HepG2 (cell line): ENCODE measurements around the gene SSU72. TPM values are rescaled to one million over a fixed set of nuclear protein-coding genes. Genes with fewer than 3 reads are reported as not detected.
"Not testable (repeated sequence)": the region's sequence is repeated elsewhere in the genome, so short reads cannot be mapped to it uniquely, and the experiment has no call there.

ENCODE experiments used
- ATAC-seq: fragments of 200-7000 bp; cut with Tn5 transposase; 3 replicates; pipeline ENCODE4 v1.9.1; 2020; ENCODE audit warnings: mild to moderate bottlenecking, moderate library complexity
- BruUV-seq: library from RNA; stranded (reverse); fragments of 400-500 nt; replicated peaks from 2 replicates; lab custom pipeline; 2021; lab: Mats Ljungman, UMichigan
- CTCF ChIA-PET: fragments of 300-600 bp; formaldehyde crosslinking; extraction: SDS; loops from one replicate; lab custom pipeline; 2021; ENCODE audit warnings: low total read pairs, inconsistent platforms, low intra/inter-chr PET ratio; lab: Yijun Ruan, JAX
- POLR2A ChIA-PET: fragments of 350-600 bp; sonication (Branson Sonifier 250); formaldehyde crosslinking; loops from one replicate; lab custom pipeline; 2020; ENCODE audit warnings: antibody characterized with exemption, inconsistent platforms; lab: Yijun Ruan, JAX
- DNase-seq: peaks from one replicate; pipeline ENCODE4 v3.0.0-alpha.2; 2015; ENCODE audit warnings: low spot score
- FAIRE-seq: peaks from 3 replicates; lab custom pipeline; 2011; peaks lifted over from hg19 to GRCh38; lab: Jason Lieb, UNC
- H2AFZ ChIP-seq: one replicate; pipeline ENCODE4 v1.6.1; 2011; ENCODE audit warnings: low read length, inconsistent platforms
- H3K27ac ChIP-seq: fragments of 300-600 bp; 3 replicates; pipeline ENCODE4 v1.8.0; 2011; ENCODE audit warnings: mixed run types, mild to moderate bottlenecking, mixed read lengths, low read length, inconsistent platforms; ENCODE audit not compliant: insufficient read depth; ENCODE audit errors: extremely low read length
- H3K27me3 ChIP-seq, 2 experiments: fragments of 200-600 bp in 1 of 2; 2 replicates in 1 of 2; 3 replicates in 1 of 2; pipeline versions ENCODE4 v1.6.0 to v1.8.0; 2011; ENCODE audit warnings: low read length in 2 of 2, mild to moderate bottlenecking in 2 of 2, moderate library complexity in 2 of 2, inconsistent platforms in 1 of 2; ENCODE audit not compliant: insufficient read depth in 2 of 2, control insufficient read depth in 1 of 2
- H3K36me3 ChIP-seq, 2 experiments: fragments of 200-600 bp in 1 of 2; replicated peaks in 1 of 2; 2 replicates in 1 of 2; 3 replicates in 1 of 2; pipeline versions ENCODE4 v1.5.1 to v1.8.0; 2011; ENCODE audit warnings: low read length in 2 of 2, inconsistent platforms in 1 of 2; ENCODE audit not compliant: insufficient read depth in 2 of 2, control insufficient read depth in 1 of 2
- H3K4me1 ChIP-seq: 2 replicates; pipeline ENCODE4 v1.5.1; 2012; ENCODE audit warnings: low read length, inconsistent platforms; ENCODE audit not compliant: insufficient read depth
- H3K4me2 ChIP-seq: 2 replicates; pipeline ENCODE4 v1.6.0; 2011; ENCODE audit warnings: low read depth, low read length, inconsistent platforms
- H3K4me3 ChIP-seq, 3 experiments: fragments of 200-600 bp in 1 of 3; sonication (generic), shearing (Covaris generic) in 1 of 3; replicated peaks in 1 of 3; 2 replicates each; pipeline ENCODE4 v1.5.1; 2011 to 2016; ENCODE audit warnings: low read length in 3 of 3, inconsistent platforms in 2 of 3, low read depth in 2 of 3, mild to moderate bottlenecking in 2 of 3, control low read depth in 1 of 3, mixed read lengths in 1 of 3; ENCODE audit not compliant: insufficient read depth in 1 of 3
- H3K79me2 ChIP-seq: one replicate; pipeline ENCODE4 v1.6.1; 2011; ENCODE audit warnings: low read length, inconsistent platforms; ENCODE audit not compliant: insufficient read depth
- H3K9ac ChIP-seq: 2 replicates; pipeline ENCODE4 v1.6.0; 2011; ENCODE audit warnings: mild to moderate bottlenecking, low read depth, low read length, inconsistent platforms; ENCODE audit not compliant: insufficient read depth
- H3K9me3 ChIP-seq: 2 replicates; pipeline ENCODE4 v1.5.1; 2012; ENCODE audit warnings: mild to moderate bottlenecking, low read length
- H4K20me1 ChIP-seq: 2 replicates; pipeline ENCODE4 v1.6.0; 2011; ENCODE audit warnings: inconsistent platforms, mild to moderate bottlenecking, low read length, moderate library complexity; ENCODE audit not compliant: insufficient read depth
- TP53 ChIP-seq: sonication (generic); formaldehyde crosslinking; conservative IDR thresholded peaks from 2 replicates; pipeline ENCODE4 v1.4.0; 2020; ENCODE audit warnings: missing genetic modification reagents
- WGBS: methylation state at CpG from one replicate; pipeline ENCODE4 v1.1.6; 2017; ENCODE audit warnings: low lambda C conversion rate; 5-methylcytosine and 5-hydroxymethylcytosine counted together
- in situ Hi-C: cut with HindIII; loops from 2 replicates; pipeline ENCODE4 v1.10.0; 2017; ENCODE audit warnings: low pct_unique_long_range_greater_than_20kb; ENCODE audit not compliant: extremely low pct_ligation_motif_present
- intact Hi-C: fragments of 100-400 bp; cut with micrococcal nuclease; formaldehyde crosslinking; loops from one replicate; pipeline ENCODE4 v1.10.0; 2022; ENCODE audit not compliant: unreplicated experiment
- polyA plus RNA-seq, 8 experiments: library from polyadenylated mRNA; depleted of rRNA in 3 of 8; stranded (reverse) in 7 of 8; unstranded in 1 of 8; fragments of >200 nt; fragmentation: Illumina TruSeq in 4 of 8; extraction: Trizol in 4 of 8; gene quantifications; 2 replicates each; pipeline versions ENCODE4 v1.2.1 to v1.2.3, GENCODE V29; 2011 to 2016; ENCODE audit warnings: low read depth in 4 of 8, missing spikeins in 1 of 8, mixed read lengths in 1 of 8; ENCODE audit not compliant: insufficient read depth in 1 of 8
- total RNA-seq, 5 experiments: library from RNA; depleted of rRNA; stranded (reverse); fragments of >200 nt; fragmentation: Illumina TruSeq; extraction: Trizol; gene quantifications; 2 replicates each; pipeline ENCODE4 v1.2.3, GENCODE V29; 2016; ENCODE audit warnings: low read depth in 1 of 5

Gene SSU72
- total and polyA plus RNA-seq, 2 of the 13 experiments (the other 11 are each of a cell fraction or from before 2014, with no cell fraction given), result 42.8 to 67.1 TPM

GRCh38 chr1:1557688-1558087 lies 17.0 kb downstream of the SSU72 start:
- in situ Hi-C loops, CTCF ChIA-PET: not testable (repeated sequence)

GRCh38 chr1:1556961-1557360 lies 17.7 kb downstream of the SSU72 start:
- H3K79me2 ChIP-seq, in situ Hi-C loops, H3K9ac ChIP-seq, H3K4me1 ChIP-seq, BruUV-seq, ATAC-seq, H3K27me3 ChIP-seq, intact Hi-C loops, FAIRE-seq, H2AFZ ChIP-seq, POLR2A ChIA-PET, H3K27ac ChIP-seq, H3K4me3 ChIP-seq, H3K9me3 ChIP-seq, H3K4me2 ChIP-seq, CTCF ChIA-PET, H4K20me1 ChIP-seq, DNase-seq: not testable (repeated sequence)
- H3K36me3 ChIP-seq, result peaks cover 12% of the 10 kb centered on the region in 2 experiments; a peak in 4 of 5 replicates
- WGBS, result 98% methylated on average over 11 of the region's 11 CpGs

More at GRCh38 chr1:1557688-1558087, 17.0 kb downstream of the SSU72 start:
- H3K9ac ChIP-seq, H3K4me2 ChIP-seq, H4K20me1 ChIP-seq, intact Hi-C loops, H3K27ac ChIP-seq, DNase-seq, FAIRE-seq, BruUV-seq, H3K27me3 ChIP-seq, ATAC-seq, H3K79me2 ChIP-seq, H3K4me3 ChIP-seq, H3K9me3 ChIP-seq, H2AFZ ChIP-seq, H3K4me1 ChIP-seq: not testable (repeated sequence)
- whole genome bisulfite sequencing, result 98% methylated on average over 7 of the region's 7 CpGs
- POLR2A ChIA-PET, result interaction anchor here (1.9 kb wide), 1 partner anchor 20 kb away, joined by 4 read pairs; no protein-coding TSS in a partner anchor
- peaks cover 15 to 19% of the 10 kb centered on the region in 2 experiments; a peak in 4 of 5 replicates for H3K36me3 ChIP-seq

- CTCF ChIA-PET, result no interaction called here
- no peaks in the 10 kb centered on the region for H3K79me2 ChIP-seq
- H2AFZ ChIP-seq, result no peak overlapping the region
- FAIRE-seq (no peak), DNase-seq (no peak), ATAC-seq (no peak)
- no TSS peak for BruUV-seq
- POLR2A ChIA-PET, result no interaction called here
- no peak overlapping the region for H3K4me2 ChIP-seq
- H3K4me3 ChIP-seq, result no peak overlapping the region
- no peak for TF ChIP-seq TP53 (CRISPR knock-in tag)
- no peaks in the 10 kb centered on the region for H3K27me3 ChIP-seq
- peaks cover 7% of the 10 kb centered on the region in 2 experiments; a peak in 3 of 5 replicates for H3K36me3 ChIP-seq
- no peak overlapping the region for H3K9ac ChIP-seq
- no peaks in the 10 kb centered on the region for H3K9me3 ChIP-seq
- H4K20me1 ChIP-seq, result no peaks in the 10 kb centered on the region; the same call in 1 of the 2 replicates
- WGBS, result 98% methylated on average over 4 of the region's 6 CpGs
- in situ Hi-C loops, result no loop called here
- intact Hi-C loops, result no loop called here
- no peak overlapping the region for H3K27ac ChIP-seq
- H3K4me1 ChIP-seq, result 0 out of 2 replicates have a peak, but pooled peaks cover 5% of the 10 kb centered on the region
Observed at GRCh38 chr1:1556505-1556904, 18.2 kb downstream of the SSU72 start.
